ENCODE measurements around the gene ZNF829. TPM values are rescaled to one million over a fixed set of nuclear protein-coding genes. Genes with fewer than 3 reads are reported as not detected.

ZNF829 gene
- polyA plus RNA-seq, 1 donor from 2014 or later, result 1.9 TPM

DNA sequence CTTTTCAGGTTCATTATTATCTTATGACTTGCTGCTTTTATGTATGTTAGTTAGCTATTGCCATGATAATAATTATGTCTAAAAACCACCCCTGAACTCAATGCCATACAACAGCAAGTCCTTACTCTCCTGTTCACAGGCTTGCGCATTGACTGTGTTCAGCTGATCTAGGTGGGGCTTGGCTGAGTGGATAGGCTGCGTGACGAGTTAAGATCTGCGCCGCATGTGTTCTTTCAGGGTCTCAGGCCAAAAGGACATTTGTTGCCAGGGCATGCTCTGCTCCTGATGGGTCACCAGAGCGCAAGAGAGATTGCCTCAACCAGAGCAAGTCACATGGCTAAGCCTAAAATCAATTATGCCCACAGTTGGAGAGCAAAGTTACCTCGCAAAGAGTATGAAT lies 900 bp upstream of the ZNF829 start (continued):
- no peak for TF ChIP-seq RAD21 (conservative IDR thresholded peaks at IDR 0.05)
- no peak for TF ChIP-seq SMC3 (conservative IDR thresholded peaks at IDR 0.05; ENCODE audit: poor library complexity)
- TF ChIP-seq POLR2AphosphoS5 (IDR thresholded peaks at IDR 0.05), result no peak

DNA sequence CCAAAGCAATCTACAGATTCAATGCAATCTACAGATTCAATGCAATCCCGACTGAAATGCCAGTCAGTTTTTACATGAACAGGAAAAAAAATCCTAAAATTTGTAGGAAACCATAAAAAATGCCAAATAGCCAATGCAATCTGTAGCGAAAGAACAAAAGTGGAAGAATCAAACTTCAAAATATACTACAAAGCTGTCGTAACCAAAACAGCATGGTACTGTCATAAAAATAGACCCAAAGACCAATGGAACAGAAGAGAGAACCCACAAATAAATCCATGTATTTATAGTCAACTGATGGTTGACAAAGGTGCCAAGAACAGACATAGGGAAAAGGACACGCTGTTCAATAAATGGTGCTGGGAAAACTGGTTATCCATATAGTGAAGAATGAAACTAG lies 17.7 kb downstream of the ZNF829 start:
- Histone ChIP-seq H4K20me1 (ENCODE audit: insufficient read depth) (no peaks in the 10 kb centered on the region), H3F3A (ENCODE audit: insufficient read depth, low read length, poor library complexity, severe bottlenecking) (no peaks in the 10 kb centered on the region), H3K27me3 (ENCODE audit: insufficient read depth, low read depth, low read length) (no peaks in the 10 kb centered on the region), H3K9me2 (ENCODE audit: insufficient read depth, low read length) (no peaks in the 10 kb centered on the region), H3K79me2 (replicated peaks; ENCODE audit: insufficient read depth, low read length) (no peaks in the 10 kb centered on the region), H3K4me3 (ENCODE audit: low read length) (no peak overlapping the region), H3K9ac (ENCODE audit: low read length) (no peak overlapping the region), H3K27ac (ENCODE audit: low read length) (no peak overlapping the region), H2AFZ (ENCODE audit: low read depth, low read length) (no peak overlapping the region), H3K36me3 (ENCODE audit: insufficient read depth, low read length) (peaks cover 61% of the 10 kb centered on the region), H3K4me2 (ENCODE audit: low read length) (no peak overlapping the region), H3K9me3 (ENCODE audit: low read length) (peaks cover 51% of the 10 kb centered on the region)
- TF ChIP-seq TAF1 (IDR thresholded peaks at IDR 0.05; ENCODE audit: low read depth), result no peak
- TF ChIP-seq, protein P1, sequence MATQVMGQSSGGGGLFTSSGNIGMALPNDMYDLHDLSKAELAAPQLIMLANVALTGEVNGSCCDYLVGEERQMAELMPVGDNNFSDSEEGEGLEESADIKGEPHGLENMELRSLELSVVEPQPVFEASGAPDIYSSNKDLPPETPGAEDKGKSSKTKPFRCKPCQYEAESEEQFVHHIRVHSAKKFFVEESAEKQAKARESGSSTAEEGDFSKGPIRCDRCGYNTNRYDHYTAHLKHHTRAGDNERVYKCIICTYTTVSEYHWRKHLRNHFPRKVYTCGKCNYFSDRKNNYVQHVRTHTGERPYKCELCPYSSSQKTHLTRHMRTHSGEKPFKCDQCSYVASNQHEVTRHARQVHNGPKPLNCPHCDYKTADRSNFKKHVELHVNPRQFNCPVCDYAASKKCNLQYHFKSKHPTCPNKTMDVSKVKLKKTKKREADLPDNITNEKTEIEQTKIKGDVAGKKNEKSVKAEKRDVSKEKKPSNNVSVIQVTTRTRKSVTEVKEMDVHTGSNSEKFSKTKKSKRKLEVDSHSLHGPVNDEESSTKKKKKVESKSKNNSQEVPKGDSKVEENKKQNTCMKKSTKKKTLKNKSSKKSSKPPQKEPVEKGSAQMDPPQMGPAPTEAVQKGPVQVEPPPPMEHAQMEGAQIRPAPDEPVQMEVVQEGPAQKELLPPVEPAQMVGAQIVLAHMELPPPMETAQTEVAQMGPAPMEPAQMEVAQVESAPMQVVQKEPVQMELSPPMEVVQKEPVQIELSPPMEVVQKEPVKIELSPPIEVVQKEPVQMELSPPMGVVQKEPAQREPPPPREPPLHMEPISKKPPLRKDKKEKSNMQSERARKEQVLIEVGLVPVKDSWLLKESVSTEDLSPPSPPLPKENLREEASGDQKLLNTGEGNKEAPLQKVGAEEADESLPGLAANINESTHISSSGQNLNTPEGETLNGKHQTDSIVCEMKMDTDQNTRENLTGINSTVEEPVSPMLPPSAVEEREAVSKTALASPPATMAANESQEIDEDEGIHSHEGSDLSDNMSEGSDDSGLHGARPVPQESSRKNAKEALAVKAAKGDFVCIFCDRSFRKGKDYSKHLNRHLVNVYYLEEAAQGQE (IDR thresholded peaks at IDR 0.05; ENCODE audit: borderline replicate concordance), result no peak
- TF ChIP-seq RAD21 (conservative IDR thresholded peaks at IDR 0.05), result no peak

DNA sequence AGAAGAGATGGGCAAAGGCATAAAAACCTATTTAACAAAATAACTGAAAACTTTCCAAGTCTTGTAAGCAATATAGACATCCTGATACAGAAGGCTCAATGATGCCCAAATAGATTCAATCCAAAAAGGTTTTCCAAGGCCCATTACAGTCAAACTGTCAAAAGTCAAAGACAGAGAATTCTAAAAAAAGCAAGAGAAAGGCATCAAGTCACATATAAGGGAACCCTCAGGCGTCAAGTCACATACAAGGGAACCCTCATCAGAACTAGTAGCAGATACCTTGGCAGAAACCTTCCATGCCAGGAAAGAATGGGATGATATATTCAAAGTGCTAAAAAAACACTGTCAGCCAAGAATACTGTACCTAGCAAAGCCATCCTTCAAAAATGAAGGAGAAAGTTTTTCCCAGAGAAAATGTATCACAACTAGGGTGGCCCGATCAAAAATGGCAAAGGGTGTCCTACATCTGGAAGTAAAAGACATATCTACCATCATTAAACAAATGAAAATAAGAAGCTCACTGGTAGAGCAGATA lies 21.2 kb downstream of the ZNF829 start:
- TF ChIP-seq EZH2 (IDR thresholded peaks at IDR 0.05; ENCODE audit: borderline replicate concordance, insufficient read depth, low read length, poor library complexity, severe bottlenecking) (no peak), TAF1 (IDR thresholded peaks at IDR 0.05; ENCODE audit: low read depth) (no peak), SMC3 (conservative IDR thresholded peaks at IDR 0.05; ENCODE audit: poor library complexity) (no peak), MXI1 (conservative IDR thresholded peaks at IDR 0.05; ENCODE audit: poor library complexity, severe bottlenecking) (no peak), POLR2AphosphoS5 (IDR thresholded peaks at IDR 0.05) (no peak), EP300 (conservative IDR thresholded peaks at IDR 0.05; ENCODE audit: poor library complexity, severe bottlenecking) (no peak), RAD21 (conservative IDR thresholded peaks at IDR 0.05) (no peak)
- TF ChIP-seq, protein P1 (IDR thresholded peaks at IDR 0.05; ENCODE audit: borderline replicate concordance), result no peak
- TF ChIP-seq, protein P2, sequence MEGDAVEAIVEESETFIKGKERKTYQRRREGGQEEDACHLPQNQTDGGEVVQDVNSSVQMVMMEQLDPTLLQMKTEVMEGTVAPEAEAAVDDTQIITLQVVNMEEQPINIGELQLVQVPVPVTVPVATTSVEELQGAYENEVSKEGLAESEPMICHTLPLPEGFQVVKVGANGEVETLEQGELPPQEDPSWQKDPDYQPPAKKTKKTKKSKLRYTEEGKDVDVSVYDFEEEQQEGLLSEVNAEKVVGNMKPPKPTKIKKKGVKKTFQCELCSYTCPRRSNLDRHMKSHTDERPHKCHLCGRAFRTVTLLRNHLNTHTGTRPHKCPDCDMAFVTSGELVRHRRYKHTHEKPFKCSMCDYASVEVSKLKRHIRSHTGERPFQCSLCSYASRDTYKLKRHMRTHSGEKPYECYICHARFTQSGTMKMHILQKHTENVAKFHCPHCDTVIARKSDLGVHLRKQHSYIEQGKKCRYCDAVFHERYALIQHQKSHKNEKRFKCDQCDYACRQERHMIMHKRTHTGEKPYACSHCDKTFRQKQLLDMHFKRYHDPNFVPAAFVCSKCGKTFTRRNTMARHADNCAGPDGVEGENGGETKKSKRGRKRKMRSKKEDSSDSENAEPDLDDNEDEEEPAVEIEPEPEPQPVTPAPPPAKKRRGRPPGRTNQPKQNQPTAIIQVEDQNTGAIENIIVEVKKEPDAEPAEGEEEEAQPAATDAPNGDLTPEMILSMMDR (IDR thresholded peaks at IDR 0.05; ENCODE audit: poor library complexity, severe bottlenecking), result no peak
- H3K36me3 ChIP-seq (ENCODE audit: insufficient read depth, low read length), result peaks cover 69% of the 10 kb centered on the region
- H3K4me2 ChIP-seq (ENCODE audit: low read length), result no peak overlapping the region

More for the DNA sequence above, 21.2 kb downstream of the ZNF829 start:
- no peak overlapping the region for H3K27ac ChIP-seq (ENCODE audit: low read length)
- no peak overlapping the region for H3K9ac ChIP-seq (ENCODE audit: low read length)
- H3K9me2 ChIP-seq (ENCODE audit: insufficient read depth, low read length), result no peaks in the 10 kb centered on the region
- H3K79me2 ChIP-seq (replicated peaks; ENCODE audit: insufficient read depth, low read length), result no peaks in the 10 kb centered on the region
- H3K4me3 ChIP-seq (ENCODE audit: low read length), result no peak overlapping the region
- no peaks in the 10 kb centered on the region for H3F3A ChIP-seq (ENCODE audit: insufficient read depth, low read length, poor library complexity, severe bottlenecking)
- peaks cover 77% of the 10 kb centered on the region for H3K9me3 ChIP-seq (ENCODE audit: low read length)
- no peaks in the 10 kb centered on the region for H3K27me3 ChIP-seq (ENCODE audit: insufficient read depth, low read depth, low read length)
- no peak overlapping the region for H2AFZ ChIP-seq (ENCODE audit: low read depth, low read length)
- H4K20me1 ChIP-seq (ENCODE audit: insufficient read depth), result no peaks in the 10 kb centered on the region
